Measurements from ENCODE around the gene SPCS1.

Gene SPCS1

GRCh38 chr3:52733256-52733891 lies 27.5 kb downstream of the SPCS1 start:
- DNase-seq: no peak

- DNase-seq: no peak
Observed at GRCh38 chr3:52739730-52740129, 33.8 kb downstream of the SPCS1 start.

GRCh38 chr3:52742418-52743041 lies 36.6 kb downstream of the SPCS1 start:
- DNase-seq: no peak

GRCh38 chr3:52743152-52743551 lies 37.2 kb downstream of the SPCS1 start:
- DNase-seq: no peak

GRCh38 chr3:52743721-52744120 lies 37.8 kb downstream of the SPCS1 start:
- DNase-seq: no peak

GRCh38 chr3:52752045-52752660 lies 46.2 kb downstream of the SPCS1 start:
- DNase-seq: no peak

- no peak for DNase-seq
Observed at GRCh38 chr3:52754373-52754772, 48.5 kb downstream of the SPCS1 start.

- DNase-seq: no peak
Observed at GRCh38 chr3:52756141-52756540, 50.2 kb downstream of the SPCS1 start.
